GM13976 (cell line): ENCODE data around the gene PLEK.

Experiments used
- DNase-seq: peaks from one replicate; pipeline ENCODE4 v3.0.0; 2012; ENCODE audit warnings: low spot score
- CTCF ChIP-seq: IDR thresholded peaks from 2 replicates; pipeline ENCODE4 v1.5.1; 2012; ENCODE audit warnings: borderline replicate concordance, mild to moderate bottlenecking; ENCODE audit not compliant: insufficient read depth; ENCODE audit errors: extremely low read depth, missing control alignments, control extremely low read depth
- in situ Hi-C: fragments of 300-500 bp; cut with MboI; formaldehyde crosslinking; loops from one replicate; pipeline ENCODE4 v1.12.0; 2022; ENCODE audit warnings: low sequenced_read_pairs, mixed read lengths, inconsistent platforms; ENCODE audit not compliant: unreplicated experiment

The PLEK gene

GRCh38 chr2:68362749-68363148, 2.3 kb upstream of the PLEK start:
- in situ Hi-C loops, result loop anchor here (10.0 kb wide), 1 partner anchor 72 kb away; no protein-coding TSS in a partner anchor

GRCh38 chr2:68363721-68364120, 1.4 kb upstream of the PLEK start:
- no peak for DNase-seq
- no peak for TF ChIP-seq CTCF
- in situ Hi-C loops, result loop anchor here (10.0 kb wide), 1 partner anchor 71 kb away; no protein-coding TSS in a partner anchor

More at GRCh38 chr2:68362749-68363148, 2.3 kb upstream of the PLEK start:
- TF ChIP-seq CTCF, result no peak
- no peak for DNase-seq

- DNase-seq, result no peak
- no peak for TF ChIP-seq CTCF
- in situ Hi-C loops, result loop anchor here (10.0 kb wide), 1 partner anchor 69 kb away; no protein-coding TSS in a partner anchor
Observed at GRCh38 chr2:68366083-68366560, 1.0 kb downstream of the PLEK start.

GRCh38 chr2:68367953-68368653, 3.0 kb downstream of the PLEK start:
- no peak for DNase-seq
- in situ Hi-C loops, result loop anchor here (10.0 kb wide), 1 partner anchor 67 kb away; no protein-coding TSS in a partner anchor
- no peak for TF ChIP-seq CTCF

- TF ChIP-seq CTCF, result no peak
- in situ Hi-C loops, result loop anchor here (10.0 kb wide), 1 partner anchor 66 kb away; no protein-coding TSS in a partner anchor
- no peak for DNase-seq
Observed at GRCh38 chr2:68368654-68369336, 3.7 kb downstream of the PLEK start.

- DNase-seq, result no peak
- in situ Hi-C loops, result loop anchor here (10.0 kb wide), 1 partner anchor 65 kb away; no protein-coding TSS in a partner anchor
- no peak for TF ChIP-seq CTCF
Observed at GRCh38 chr2:68369337-68369734, 4.3 kb downstream of the PLEK start.
